ENCODE results near the gene IRF1.

DNA sequence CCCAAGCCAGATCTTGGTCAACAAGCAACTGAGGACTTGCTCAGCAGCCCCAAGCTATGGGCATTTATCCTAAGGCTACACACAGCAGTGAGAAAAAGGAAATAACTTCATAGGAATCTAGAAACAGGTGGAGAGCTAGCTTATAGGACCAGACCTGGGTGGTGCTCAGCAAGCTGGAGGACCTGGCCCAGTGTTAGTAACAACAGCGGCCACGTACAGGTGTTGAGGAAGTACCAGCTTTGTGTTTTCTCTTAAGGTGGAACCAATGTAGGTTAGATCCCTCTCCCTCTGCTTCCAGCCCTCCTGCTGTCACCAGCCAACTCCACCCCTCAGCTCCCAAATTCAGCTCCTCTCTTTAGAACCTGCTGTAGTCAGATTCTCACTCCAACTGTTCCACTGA lies 43.4 kb downstream of the IRF1 start:
- no peak for TF ChIP-seq POLR2A (IDR thresholded peaks at IDR 0.05; ENCODE audit: low read length)
- no peak for TF ChIP-seq GATA1 (IDR thresholded peaks at IDR 0.05; ENCODE audit: low read depth, low read length)

Measured in erythroblast (primary cell).